GM23248 (cell line): ENCODE measurements around the gene PEX26.
"Not testable (repeated sequence)": the region's sequence is repeated elsewhere in the genome, so short reads cannot be mapped to it uniquely, and the experiment has no call there.

Experiments
- EZH2 ChIP-seq: fragments of 200-600 bp; sonication (generic); IDR thresholded peaks from 2 replicates; pipeline ENCODE4 v1.6.1; 2018; ENCODE audit warnings: antibody characterized with exemption, mild to moderate bottlenecking; ENCODE audit not compliant: insufficient read depth, poor library complexity, severe bottlenecking
- EZH2phosphoT487 ChIP-seq: fragments of 200-600 bp; sonication (generic); IDR thresholded peaks from 2 replicates; pipeline ENCODE4 v1.6.1; 2018; ENCODE audit warnings: antibody characterized with exemption, moderate library complexity, mild to moderate bottlenecking, low read depth; ENCODE audit not compliant: insufficient read depth

DNA sequence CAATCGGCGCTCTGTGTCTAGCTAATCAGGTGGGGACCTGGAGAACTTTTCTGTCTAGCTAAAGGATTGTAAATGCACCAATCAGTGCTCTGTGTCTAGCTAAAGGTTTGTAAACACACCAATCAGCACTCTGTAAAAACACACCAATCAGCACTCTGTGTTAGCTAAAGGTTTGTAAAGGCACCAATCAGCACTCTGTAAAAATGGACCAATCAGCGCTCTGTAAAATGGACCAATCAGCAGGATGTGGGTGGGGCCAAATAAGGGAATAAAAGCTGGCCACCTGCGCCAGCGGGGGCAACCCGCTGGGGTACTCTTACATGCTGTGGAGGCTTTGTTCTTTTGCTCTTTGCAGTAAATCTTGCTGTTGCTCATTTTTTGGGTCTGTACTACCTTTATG is 63.2 kb downstream of the PEX26 start:
- TF ChIP-seq EZH2phosphoT487, EZH2: not testable (repeated sequence)
